Mucosa of descending colon (tissue), 3 donors: Measurements from ENCODE around the gene ZFPM1. TPM values are rescaled to one million over a fixed set of nuclear protein-coding genes. Genes with fewer than 3 reads are reported as not detected.

ENCODE experiments used
- ATAC-seq: fragments of 200-7000 bp; cut with Tn5 transposase; one replicate; pipeline ENCODE4 v1.9.1; 2020; ENCODE audit warnings: mild to moderate bottlenecking, moderate library complexity
- DNase-seq, 3 donors: peaks; one replicate each; pipeline ENCODE4 v3.0.0-alpha.2; 2020
- H3K36me3 ChIP-seq: fragments of 200-600 bp; one replicate; pipeline ENCODE4 v1.8.0; 2021; ENCODE audit warnings: low read depth, mild to moderate bottlenecking
- H3K4me1 ChIP-seq: fragments of 200-600 bp; one replicate; pipeline ENCODE4 v1.8.0; 2021; ENCODE audit warnings: low read depth, mild to moderate bottlenecking
- H3K4me3 ChIP-seq: fragments of 200-600 bp; one replicate; pipeline ENCODE4 v1.8.0; 2021; ENCODE audit warnings: mild to moderate bottlenecking
- H3K9me3 ChIP-seq: fragments of 200-600 bp; one replicate; pipeline ENCODE4 v1.8.0; 2021; ENCODE audit warnings: mild to moderate bottlenecking
- intact Hi-C, 2 donors: fragments of 100-400 bp; cut with DNase I in 1 of 2; cut with micrococcal nuclease in 1 of 2; formaldehyde crosslinking; loops; one replicate each; pipeline versions ENCODE4 v1.11.0 to v1.11.1; 2022; cut with DNase I, micrococcal nuclease
- total RNA-seq, 3 donors: library from RNA; stranded (reverse); fragmentation: NEBNext Ultra II Directional in 2 of 3; extraction: Animal tissue kit (Norgen Biotek cat#: 25700) in 2 of 3; gene quantifications; one replicate each; pipeline versions ENCODE4 v1.2.1 to v1.2.4, GENCODE V29; 2021 to 2023
- TF ChIP-seq, protein P1 (sequence below): fragments of 200-600 bp; IDR thresholded peaks from one replicate; pipeline ENCODE4 v1.8.0; 2022; ENCODE audit warnings: antibody characterized with exemption, mild to moderate bottlenecking
- donor health status: DM: no; HTN: no; CAD: no; lungs with moderate emphysema.
- donor health status: DM: no; HTN: no; CAD: no.
- donor health status: DM: no; HTN: yes; CAD: no.

ZFPM1 gene
- total RNA-seq, 3 donors from 2014 or later, result 5.2 to 10.3 (median 7.2) TPM

DNA sequence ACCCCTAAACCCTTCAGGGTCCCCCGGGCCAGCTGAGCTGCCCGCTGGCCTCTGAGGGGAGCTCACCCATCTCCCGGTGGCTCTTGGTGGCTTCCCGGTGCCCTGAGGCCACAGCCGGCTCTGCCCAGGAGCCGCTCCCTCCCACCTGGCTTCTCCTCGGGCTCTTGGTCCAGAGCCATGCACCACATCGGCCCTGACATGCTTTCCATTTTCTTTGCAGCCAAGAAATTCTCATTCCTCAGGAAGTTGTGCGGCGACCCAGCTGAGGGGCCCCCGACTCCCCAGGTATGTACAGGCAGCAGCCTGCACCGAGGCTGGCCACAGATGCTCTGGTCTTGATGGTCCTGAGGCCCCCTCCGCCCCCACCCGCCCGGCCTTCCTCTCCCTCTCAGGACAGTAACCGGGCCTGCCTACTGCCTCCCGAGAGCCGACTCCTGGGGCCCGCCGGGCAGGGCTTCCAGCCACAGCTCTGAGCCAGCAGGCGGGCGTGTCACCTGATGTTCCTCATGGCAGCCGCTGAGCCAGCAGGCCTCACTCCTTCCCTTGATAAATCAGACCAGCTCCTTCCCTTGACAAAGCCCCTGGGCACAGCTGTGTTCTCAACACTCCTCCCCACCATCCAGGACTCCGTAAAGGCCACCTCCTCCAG, 28.4 kb upstream of the ZFPM1 start:
- no peak for ATAC-seq
- H3K4me3 ChIP-seq, result no peak overlapping the region
- intact Hi-C loops, result no loop called here

GRCh38 chr16:88426018-88426417, 27.1 kb upstream of the ZFPM1 start:
- H3K4me1 ChIP-seq, result no peaks in the 10 kb centered on the region
- H3K9me3 ChIP-seq, result no peaks in the 10 kb centered on the region
- ATAC-seq, result no peak
- no peak for DNase-seq
- TF ChIP-seq, protein P1, sequence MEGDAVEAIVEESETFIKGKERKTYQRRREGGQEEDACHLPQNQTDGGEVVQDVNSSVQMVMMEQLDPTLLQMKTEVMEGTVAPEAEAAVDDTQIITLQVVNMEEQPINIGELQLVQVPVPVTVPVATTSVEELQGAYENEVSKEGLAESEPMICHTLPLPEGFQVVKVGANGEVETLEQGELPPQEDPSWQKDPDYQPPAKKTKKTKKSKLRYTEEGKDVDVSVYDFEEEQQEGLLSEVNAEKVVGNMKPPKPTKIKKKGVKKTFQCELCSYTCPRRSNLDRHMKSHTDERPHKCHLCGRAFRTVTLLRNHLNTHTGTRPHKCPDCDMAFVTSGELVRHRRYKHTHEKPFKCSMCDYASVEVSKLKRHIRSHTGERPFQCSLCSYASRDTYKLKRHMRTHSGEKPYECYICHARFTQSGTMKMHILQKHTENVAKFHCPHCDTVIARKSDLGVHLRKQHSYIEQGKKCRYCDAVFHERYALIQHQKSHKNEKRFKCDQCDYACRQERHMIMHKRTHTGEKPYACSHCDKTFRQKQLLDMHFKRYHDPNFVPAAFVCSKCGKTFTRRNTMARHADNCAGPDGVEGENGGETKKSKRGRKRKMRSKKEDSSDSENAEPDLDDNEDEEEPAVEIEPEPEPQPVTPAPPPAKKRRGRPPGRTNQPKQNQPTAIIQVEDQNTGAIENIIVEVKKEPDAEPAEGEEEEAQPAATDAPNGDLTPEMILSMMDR, result no peak
- intact Hi-C loops, result no loop called here
- no peak overlapping the region for H3K4me3 ChIP-seq
- no peaks in the 10 kb centered on the region for H3K36me3 ChIP-seq

More for the DNA sequence above, 28.4 kb upstream of the ZFPM1 start:
- Histone ChIP-seq H3K9me3 (no peaks in the 10 kb centered on the region), H3K36me3 (no peaks in the 10 kb centered on the region), H3K4me1 (no peaks in the 10 kb centered on the region)
- no peak for DNase-seq
- TF ChIP-seq, protein P1, result no peak

DNA sequence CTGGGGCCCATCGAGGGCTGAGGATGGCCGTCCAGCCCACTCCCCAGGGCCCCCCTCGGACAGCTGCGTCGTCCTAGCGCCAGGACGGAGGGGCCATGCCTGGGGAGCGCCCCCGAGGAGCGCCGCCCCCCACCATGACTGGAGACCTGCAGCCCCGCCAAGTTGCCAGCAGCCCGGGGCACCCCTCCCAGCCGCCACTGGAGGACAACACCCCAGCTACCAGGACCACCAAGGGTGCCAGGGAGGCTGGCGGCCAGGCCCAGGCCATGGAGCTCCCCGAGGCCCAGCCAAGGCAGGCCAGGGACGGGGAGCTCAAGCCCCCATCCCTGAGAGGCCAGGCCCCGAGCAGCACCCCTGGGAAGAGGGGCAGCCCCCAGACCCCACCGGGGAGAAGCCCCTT, 25.7 kb upstream of the ZFPM1 start:
- TF ChIP-seq, protein P1, result no peak
- H3K9me3 ChIP-seq, result no peaks in the 10 kb centered on the region
- no peaks in the 10 kb centered on the region for H3K36me3 ChIP-seq
- no peak for ATAC-seq
- H3K4me3 ChIP-seq, result no peak overlapping the region
- no peaks in the 10 kb centered on the region for H3K4me1 ChIP-seq
- DNase-seq, result no peak
- intact Hi-C loops, result no loop called here

DNA sequence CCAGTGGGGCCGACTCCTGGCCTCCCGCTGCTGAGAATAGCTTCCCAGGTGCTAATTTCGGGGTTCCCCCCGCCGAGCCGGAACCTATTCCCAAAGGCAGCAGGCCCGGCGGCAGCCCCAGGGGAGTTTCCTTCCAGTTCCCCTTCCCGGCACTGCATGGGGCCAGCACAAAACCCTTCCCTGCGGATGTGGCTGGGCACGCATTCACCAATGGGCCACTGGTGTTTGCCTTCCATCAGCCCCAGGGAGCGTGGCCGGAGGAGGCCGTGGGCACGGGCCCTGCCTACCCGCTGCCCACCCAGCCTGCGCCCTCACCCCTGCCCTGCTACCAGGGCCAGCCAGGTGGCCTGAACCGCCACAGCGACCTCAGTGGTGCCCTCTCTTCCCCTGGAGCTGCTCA, 24.9 kb upstream of the ZFPM1 start:
- ATAC-seq, result no peak
- H3K9me3 ChIP-seq, result no peaks in the 10 kb centered on the region
- no peak overlapping the region for H3K4me3 ChIP-seq
- no peak for DNase-seq
- TF ChIP-seq, protein P1, result no peak
- no peaks in the 10 kb centered on the region for H3K36me3 ChIP-seq
- intact Hi-C loops, result no loop called here
- no peaks in the 10 kb centered on the region for H3K4me1 ChIP-seq

DNA sequence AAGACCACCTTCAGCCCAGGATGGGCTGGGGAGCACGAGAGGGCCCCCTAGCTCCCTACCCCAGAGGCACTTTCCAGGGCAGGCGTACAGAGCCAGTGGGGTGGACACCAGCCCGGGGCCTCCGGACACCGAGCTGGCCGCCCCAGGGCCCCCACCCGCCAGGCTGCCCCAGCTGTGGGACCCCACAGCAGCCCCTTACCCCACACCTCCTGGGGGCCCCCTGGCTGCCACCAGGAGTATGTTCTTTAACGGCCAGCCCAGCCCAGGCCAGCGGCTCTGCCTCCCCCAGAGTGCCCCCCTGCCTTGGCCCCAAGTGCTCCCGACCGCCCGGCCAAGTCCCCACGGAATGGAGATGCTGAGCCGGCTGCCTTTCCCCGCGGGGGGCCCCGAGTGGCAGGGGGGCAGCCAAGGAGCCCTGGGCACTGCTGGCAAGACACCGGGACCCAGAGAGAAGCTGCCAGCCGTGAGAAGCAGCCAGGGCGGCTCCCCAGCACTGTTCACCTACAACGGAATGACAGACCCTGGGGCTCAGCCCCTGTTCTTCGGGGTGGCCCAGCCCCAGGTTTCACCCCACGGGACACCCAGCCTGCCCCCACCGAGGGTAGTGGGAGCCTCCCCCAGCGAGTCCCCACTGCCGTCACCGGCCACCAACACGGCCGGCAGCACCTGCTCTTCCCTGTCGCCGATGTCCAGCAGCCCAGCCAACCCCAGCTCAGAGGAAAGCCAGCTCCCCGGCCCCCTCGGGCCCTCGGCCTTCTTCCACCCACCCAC, 24.3 kb upstream of the ZFPM1 start:
- intact Hi-C loops, result no loop called here
- Histone ChIP-seq H3K4me1 (no peaks in the 10 kb centered on the region), H3K4me3 (no peak overlapping the region), H3K9me3 (no peaks in the 10 kb centered on the region), H3K36me3 (no peaks in the 10 kb centered on the region)
- DNase-seq, result no peak
- ATAC-seq, result no peak
- TF ChIP-seq, protein P1, result no peak
